Activated CD4-positive, alpha-beta memory T cell treated with anti-CD3 and anti-CD28 coated beads for 36 hours (primary cell): ENCODE results near the gene FBN1. TPM values are rescaled to one million over a fixed set of nuclear protein-coding genes. Genes with fewer than 3 reads are reported as not detected.

Experiments used
- CTCF ChIA-PET: fragments of 350-600 bp; sonication (Branson Sonifier 250); formaldehyde crosslinking; loops from one replicate; lab custom pipeline; 2021; ENCODE audit warnings: antibody characterized with exemption, inconsistent platforms; lab: Charles Lee
- POLR2A ChIA-PET: fragments of 350-600 bp; sonication (Branson Sonifier 250); formaldehyde crosslinking; loops from one replicate; lab custom pipeline; 2021; ENCODE audit warnings: antibody characterized with exemption; lab: Charles Lee
- DNase-seq: peaks from one replicate; pipeline ENCODE4 v3.0.0-alpha.2; 2020
- H3K27ac Mint-ChIP-seq: one replicate; pipeline ENCODE4 v1.8.0; 2021; ENCODE audit warnings: mixed read lengths
- H3K27me3 Mint-ChIP-seq: one replicate; pipeline ENCODE4 v1.8.0; 2021; ENCODE audit warnings: mixed read lengths
- H3K36me3 Mint-ChIP-seq: one replicate; pipeline ENCODE4 v1.8.0; 2021; ENCODE audit warnings: mixed read lengths
- H3K4me1 Mint-ChIP-seq: one replicate; pipeline ENCODE4 v1.8.0; 2021; ENCODE audit warnings: low read depth, mixed read lengths
- H3K4me3 Mint-ChIP-seq: one replicate; pipeline ENCODE4 v1.8.0; 2021; ENCODE audit warnings: mild to moderate bottlenecking, mixed read lengths
- H3K9me3 Mint-ChIP-seq: one replicate; pipeline ENCODE4 v1.8.0; 2021; ENCODE audit warnings: mixed read lengths
- intact Hi-C: fragments of 100-400 bp; cut with micrococcal nuclease; formaldehyde crosslinking; loops from one replicate; pipeline ENCODE4 v1.15.1; 2023
- total RNA-seq, 2 experiments: library from RNA; stranded (reverse); gene quantifications; one replicate each; pipeline ENCODE4 v1.2.3, GENCODE V29; 2021

The FBN1 gene
- total RNA-seq, 2 experiments from 2014 or later: 0.34 to 0.52 TPM

DNA sequence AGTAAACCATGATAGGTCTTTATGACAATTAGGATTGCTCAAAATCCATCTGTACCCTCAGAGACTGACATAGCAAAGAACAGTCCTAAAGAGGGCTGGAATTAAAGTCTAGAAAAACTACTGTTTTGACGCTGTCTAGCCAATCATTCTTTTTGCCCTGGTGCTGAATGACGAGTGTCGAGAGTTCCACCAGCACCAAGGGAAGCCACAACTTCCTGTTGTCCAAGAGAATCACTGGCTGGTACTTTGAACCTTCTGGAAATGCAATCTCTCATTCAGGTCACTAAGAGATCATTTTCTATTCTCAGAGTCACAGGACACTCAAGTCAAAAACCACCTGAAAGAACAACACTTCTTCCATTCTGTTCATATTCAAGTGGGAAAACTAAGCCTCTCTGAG lies 37.7 kb downstream of the FBN1 start:
- H3K9me3 Mint-ChIP-seq: peaks cover 2% of the 10 kb centered on the region
- H3K27ac Mint-ChIP-seq: no peak overlapping the region
- no peak overlapping the region for H3K4me3 Mint-ChIP-seq
- ChIA-PET POLR2A (no interaction called here), CTCF (no interaction called here)
- H3K4me1 Mint-ChIP-seq: no peaks in the 10 kb centered on the region
- H3K27me3 Mint-ChIP-seq: no peaks in the 10 kb centered on the region
- no peak for DNase-seq
- no peaks in the 10 kb centered on the region for H3K36me3 Mint-ChIP-seq
- intact Hi-C loops: no loop called here

DNA sequence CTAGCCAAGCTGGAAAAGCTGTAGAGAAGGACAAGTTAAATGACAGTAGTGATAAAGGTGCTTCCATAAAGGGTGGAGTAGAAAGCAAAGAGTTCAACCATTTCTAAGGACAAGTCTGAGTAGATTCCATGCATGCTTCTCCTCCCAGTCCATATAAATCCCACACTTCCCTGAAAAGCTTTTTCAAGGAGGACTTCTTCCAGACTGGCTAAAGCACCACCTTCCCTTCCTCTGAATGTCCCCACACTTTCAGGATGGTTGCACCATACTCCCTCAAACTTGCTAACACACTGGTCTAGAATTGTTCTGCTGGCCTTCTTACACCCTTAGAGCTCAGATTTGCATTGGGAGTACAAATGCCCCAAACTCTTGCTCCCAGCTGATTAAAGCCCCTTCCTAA lies 40.9 kb downstream of the FBN1 start:
- CTCF ChIA-PET: no interaction called here
- no peak overlapping the region for H3K4me3 Mint-ChIP-seq

DNA sequence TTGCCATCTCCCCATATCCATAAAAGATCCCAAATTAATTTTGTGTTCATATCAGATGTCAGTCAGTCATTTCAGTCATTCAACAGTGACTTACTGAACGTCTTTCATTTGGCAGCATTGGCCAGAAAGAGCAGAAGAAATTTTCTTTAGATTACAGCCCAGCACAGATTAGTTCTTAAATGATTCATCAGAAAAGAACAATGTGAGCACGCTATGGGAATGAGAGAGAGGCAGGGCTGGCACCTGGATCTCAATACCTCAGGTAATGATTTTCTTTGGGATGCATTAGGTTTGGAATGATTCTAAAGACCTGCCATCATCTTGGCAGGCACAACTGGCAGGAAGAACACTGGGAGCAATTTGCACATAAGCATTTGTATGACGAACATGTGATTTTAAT lies 41.6 kb downstream of the FBN1 start:
- ChIA-PET POLR2A (no interaction called here), CTCF (no interaction called here)
- Mint-ChIP-seq H3K4me1 (no peaks in the 10 kb centered on the region), H3K27ac (no peak overlapping the region), H3K9me3 (peaks cover 2% of the 10 kb centered on the region), H3K27me3 (peaks cover 3% of the 10 kb centered on the region), H3K4me3 (no peak overlapping the region), H3K36me3 (no peaks in the 10 kb centered on the region)
- intact Hi-C loops: no loop called here
- DNase-seq: no peak

More for the DNA sequence above, 40.9 kb downstream of the FBN1 start:
- Mint-ChIP-seq H3K4me1 (no peaks in the 10 kb centered on the region), H3K36me3 (no peaks in the 10 kb centered on the region), H3K27me3 (peaks cover 1% of the 10 kb centered on the region), H3K27ac (no peak overlapping the region), H3K9me3 (peaks cover 2% of the 10 kb centered on the region)
- POLR2A ChIA-PET: no interaction called here
- DNase-seq: no peak
- intact Hi-C loops: no loop called here

DNA sequence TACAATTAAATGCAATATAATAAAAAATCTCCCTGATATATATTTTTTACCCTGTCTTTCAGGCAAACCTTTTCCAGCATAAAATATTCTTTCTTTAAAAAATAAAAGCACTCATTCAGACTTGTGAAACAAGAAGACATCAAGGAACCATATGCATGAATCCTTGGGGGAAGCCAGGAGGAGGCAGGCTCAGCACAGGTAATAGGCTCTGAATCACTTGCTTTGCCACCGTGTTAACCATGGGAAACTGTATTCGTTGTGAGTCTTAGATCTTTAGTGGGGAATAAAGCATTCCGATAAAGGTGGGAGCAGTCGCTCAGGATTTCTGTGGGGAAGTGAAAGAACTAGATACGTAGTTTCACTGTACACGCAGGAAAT lies 42.4 kb downstream of the FBN1 start:
- POLR2A ChIA-PET: no interaction called here
- peaks cover 3% of the 10 kb centered on the region for H3K27me3 Mint-ChIP-seq
- H3K27ac Mint-ChIP-seq: no peak overlapping the region
- peaks cover 2% of the 10 kb centered on the region for H3K9me3 Mint-ChIP-seq
- no peak for DNase-seq
- intact Hi-C loops: no loop called here
- H3K4me1 Mint-ChIP-seq: no peaks in the 10 kb centered on the region
- CTCF ChIA-PET: no interaction called here
- H3K4me3 Mint-ChIP-seq: no peak overlapping the region
- H3K36me3 Mint-ChIP-seq: no peaks in the 10 kb centered on the region

DNA sequence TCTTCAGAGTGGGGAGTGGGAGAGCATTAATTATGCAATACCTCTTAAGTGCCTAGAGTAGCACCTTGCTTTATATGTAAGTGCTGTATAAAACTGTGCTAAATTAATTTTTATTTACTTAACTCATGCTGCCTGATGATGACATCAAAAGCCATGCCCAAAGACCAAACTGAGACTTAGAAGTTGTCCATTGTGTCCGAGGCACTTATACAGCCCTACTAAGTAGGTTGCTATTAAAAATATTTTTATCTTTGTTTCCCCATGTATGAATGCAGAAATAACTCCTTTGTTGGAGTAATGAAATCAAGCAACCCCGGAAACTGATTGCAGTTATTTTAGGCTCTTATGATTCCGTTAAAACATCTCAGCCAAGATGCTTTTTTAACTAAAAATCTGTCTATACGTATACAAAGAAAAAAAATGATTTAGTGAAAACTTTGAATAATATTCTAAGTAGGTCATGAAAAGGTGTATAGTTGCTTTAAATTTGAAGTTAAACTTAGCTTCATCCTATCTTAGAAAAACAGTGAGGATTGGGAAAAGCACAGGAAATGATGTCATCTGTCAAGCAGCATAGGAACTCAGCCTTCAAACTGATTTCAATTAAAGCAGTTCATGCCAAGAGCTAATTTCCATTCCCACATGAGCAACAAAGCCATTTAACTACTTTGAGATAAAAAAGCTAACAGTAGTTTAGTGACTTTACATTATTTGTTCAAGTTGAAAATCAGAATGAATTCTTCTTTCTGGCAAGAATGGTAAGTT lies 43.0 kb downstream of the FBN1 start:
- Mint-ChIP-seq H3K4me1 (no peaks in the 10 kb centered on the region), H3K27me3 (peaks cover 3% of the 10 kb centered on the region), H3K27ac (no peak overlapping the region), H3K9me3 (peaks cover 2% of the 10 kb centered on the region), H3K36me3 (no peaks in the 10 kb centered on the region), H3K4me3 (no peak overlapping the region)
- POLR2A ChIA-PET: no interaction called here
- DNase-seq: no peak
- intact Hi-C loops: no loop called here
- CTCF ChIA-PET: no interaction called here

DNA sequence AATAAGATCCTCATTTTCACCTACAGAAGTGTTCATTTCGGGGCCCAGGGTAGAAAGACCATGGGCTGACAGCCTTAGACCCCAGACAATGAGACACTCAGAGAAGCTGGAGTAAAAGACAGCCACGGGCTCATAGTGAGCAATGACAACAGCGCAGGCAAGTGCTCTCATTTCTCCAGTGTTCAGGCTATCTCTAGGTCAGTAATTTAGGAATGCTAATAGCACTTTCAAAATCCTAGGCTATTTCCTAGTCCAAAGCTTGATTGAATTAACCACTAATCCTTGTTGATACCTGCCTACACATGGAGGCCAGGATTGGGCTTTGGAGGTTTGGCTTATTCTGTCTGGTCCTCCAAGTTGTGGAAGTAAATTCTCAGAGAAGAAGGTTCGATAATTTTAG lies 44.4 kb downstream of the FBN1 start:
- Mint-ChIP-seq H3K4me1 (no peaks in the 10 kb centered on the region), H3K27ac (no peak overlapping the region)
- CTCF ChIA-PET: no interaction called here

DNA sequence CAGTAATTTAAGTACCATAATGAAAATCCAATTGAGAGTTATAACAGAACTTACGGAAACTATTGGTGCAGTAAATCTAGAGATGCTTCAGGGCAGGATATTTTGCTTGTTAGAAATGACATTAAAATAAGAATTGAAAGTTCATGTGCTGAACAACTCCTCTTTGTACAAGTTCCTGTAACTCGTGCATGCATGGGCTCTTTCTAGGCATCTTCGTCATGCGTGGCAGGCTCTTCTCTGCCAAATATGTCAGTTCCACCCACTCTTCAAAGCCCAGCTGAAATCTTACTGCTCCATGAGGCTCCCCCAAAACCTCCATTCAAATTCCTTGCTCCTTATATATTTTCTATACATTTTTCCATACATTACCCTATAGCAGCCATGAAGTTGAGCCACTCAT lies 48.7 kb downstream of the FBN1 start:
- no peak for DNase-seq
- no peaks in the 10 kb centered on the region for H3K4me1 Mint-ChIP-seq
- intact Hi-C loops: no loop called here
- ChIA-PET POLR2A (no interaction called here), CTCF (no interaction called here)
- no peaks in the 10 kb centered on the region for H3K9me3 Mint-ChIP-seq
- peaks cover 3% of the 10 kb centered on the region for H3K27me3 Mint-ChIP-seq
- no peak overlapping the region for H3K4me3 Mint-ChIP-seq
- no peaks in the 10 kb centered on the region for H3K36me3 Mint-ChIP-seq
- no peak overlapping the region for H3K27ac Mint-ChIP-seq

More for the DNA sequence above, 44.4 kb downstream of the FBN1 start:
- DNase-seq: no peak
- intact Hi-C loops: no loop called here
- Mint-ChIP-seq H3K36me3 (no peaks in the 10 kb centered on the region), H3K9me3 (no peaks in the 10 kb centered on the region), H3K4me3 (no peak overlapping the region), H3K27me3 (peaks cover 3% of the 10 kb centered on the region)
- POLR2A ChIA-PET: no interaction called here

DNA sequence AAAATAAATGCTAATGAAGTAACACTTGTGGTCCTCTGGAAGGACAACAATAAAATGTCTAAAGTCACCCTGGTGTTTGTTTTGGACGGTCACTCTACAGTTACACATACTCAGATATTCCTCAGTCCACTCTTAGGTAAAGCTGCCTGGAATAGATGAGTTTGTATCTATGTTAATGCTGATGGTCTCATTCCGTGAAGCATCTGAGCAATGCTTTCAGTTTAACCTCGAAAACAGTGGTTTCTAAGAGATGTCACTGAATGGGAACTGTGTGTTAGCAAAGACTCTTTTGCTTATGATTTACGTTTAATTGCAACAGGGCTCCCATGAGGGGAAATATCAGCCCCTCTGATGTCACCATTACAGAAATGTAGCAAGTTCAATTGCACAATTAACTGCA lies 49.1 kb downstream of the FBN1 start:
- H3K4me1 Mint-ChIP-seq: no peaks in the 10 kb centered on the region
- ChIA-PET POLR2A (no interaction called here), CTCF (no interaction called here)
- no peak overlapping the region for H3K4me3 Mint-ChIP-seq
- H3K36me3 Mint-ChIP-seq: no peaks in the 10 kb centered on the region
- no peak overlapping the region for H3K27ac Mint-ChIP-seq
- H3K9me3 Mint-ChIP-seq: no peaks in the 10 kb centered on the region
- peaks cover 3% of the 10 kb centered on the region for H3K27me3 Mint-ChIP-seq
- DNase-seq: no peak
- intact Hi-C loops: no loop called here

DNA sequence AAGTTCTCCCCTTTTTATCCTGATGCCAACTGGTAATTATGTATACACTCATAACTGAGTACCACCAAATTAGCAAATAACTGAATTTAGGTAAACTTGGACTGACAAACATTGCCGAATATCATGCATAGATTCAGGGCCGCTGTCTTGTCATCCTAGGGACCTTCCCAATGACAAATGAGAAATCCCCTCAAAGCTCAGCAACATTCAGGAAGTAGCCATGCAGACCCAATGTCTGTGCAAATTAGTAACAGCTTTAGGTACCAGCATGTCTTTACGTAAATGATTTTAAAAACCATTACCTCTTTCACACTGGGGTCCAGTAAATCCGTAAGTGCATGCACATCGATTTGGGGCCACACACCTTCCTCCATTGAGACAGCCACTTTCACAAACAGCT lies 49.5 kb downstream of the FBN1 start:
- Mint-ChIP-seq H3K4me1 (no peaks in the 10 kb centered on the region), H3K27me3 (peaks cover 5% of the 10 kb centered on the region), H3K36me3 (no peaks in the 10 kb centered on the region), H3K4me3 (no peak overlapping the region), H3K27ac (no peak overlapping the region), H3K9me3 (no peaks in the 10 kb centered on the region)
- intact Hi-C loops: no loop called here
- POLR2A ChIA-PET: no interaction called here
- DNase-seq: no peak
- CTCF ChIA-PET: no interaction called here

DNA sequence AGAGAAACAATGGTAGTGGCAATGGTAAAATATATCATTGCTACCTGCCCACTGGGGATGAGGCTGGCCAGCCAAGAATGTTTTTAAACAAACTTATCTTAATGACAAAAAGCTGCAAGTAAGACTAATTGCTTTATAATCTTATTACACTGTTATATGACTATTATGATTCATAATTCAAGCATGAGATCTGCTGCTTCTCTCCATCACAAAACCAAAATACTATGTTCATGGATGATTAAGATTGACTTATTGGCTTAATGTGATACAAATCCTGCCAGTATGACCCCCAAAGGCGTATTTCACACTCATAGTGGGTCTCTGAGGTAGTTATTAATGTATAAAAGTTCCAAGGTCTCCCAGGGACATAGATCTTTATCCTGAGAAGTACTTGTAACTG lies 52.6 kb downstream of the FBN1 start:
- H3K4me3 Mint-ChIP-seq: no peak overlapping the region
- no peak for DNase-seq
- H3K27ac Mint-ChIP-seq: no peak overlapping the region
- POLR2A ChIA-PET: no interaction called here
- no peaks in the 10 kb centered on the region for H3K9me3 Mint-ChIP-seq
- intact Hi-C loops: no loop called here
- peaks cover 2% of the 10 kb centered on the region for H3K27me3 Mint-ChIP-seq
- H3K36me3 Mint-ChIP-seq: no peaks in the 10 kb centered on the region
- H3K4me1 Mint-ChIP-seq: no peaks in the 10 kb centered on the region
- CTCF ChIA-PET: no interaction called here

DNA sequence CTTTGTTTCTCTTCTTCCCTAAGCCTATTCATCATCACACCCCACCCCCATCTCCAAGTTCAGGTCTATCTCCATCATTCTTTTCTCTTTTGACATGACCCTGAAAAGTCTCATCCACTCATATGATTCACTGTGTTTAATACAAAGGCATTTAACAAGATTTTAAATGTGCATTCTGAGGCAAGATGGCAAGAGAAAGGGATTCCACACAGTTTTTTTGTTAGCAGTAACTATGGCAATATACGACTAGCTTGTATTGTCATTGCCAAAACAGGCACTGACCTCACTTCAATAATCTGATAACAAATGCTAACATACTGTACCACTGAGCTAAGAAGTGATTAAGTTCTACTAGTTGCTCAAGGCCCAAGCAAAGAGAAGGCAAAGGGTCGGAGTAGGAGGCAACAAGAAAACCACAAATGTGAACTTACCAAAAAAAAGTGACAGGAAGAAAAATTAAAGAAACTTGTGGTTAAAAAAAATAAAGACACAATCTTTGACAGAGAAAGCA lies 53.2 kb downstream of the FBN1 start:
- no peak for DNase-seq
- no peak overlapping the region for H3K4me3 Mint-ChIP-seq
- peaks cover 2% of the 10 kb centered on the region for H3K27me3 Mint-ChIP-seq
- intact Hi-C loops: no loop called here
- no peaks in the 10 kb centered on the region for H3K4me1 Mint-ChIP-seq
- H3K27ac Mint-ChIP-seq: no peak overlapping the region
- CTCF ChIA-PET: no interaction called here
- no peaks in the 10 kb centered on the region for H3K36me3 Mint-ChIP-seq
- no peaks in the 10 kb centered on the region for H3K9me3 Mint-ChIP-seq
- POLR2A ChIA-PET: no interaction called here

DNA sequence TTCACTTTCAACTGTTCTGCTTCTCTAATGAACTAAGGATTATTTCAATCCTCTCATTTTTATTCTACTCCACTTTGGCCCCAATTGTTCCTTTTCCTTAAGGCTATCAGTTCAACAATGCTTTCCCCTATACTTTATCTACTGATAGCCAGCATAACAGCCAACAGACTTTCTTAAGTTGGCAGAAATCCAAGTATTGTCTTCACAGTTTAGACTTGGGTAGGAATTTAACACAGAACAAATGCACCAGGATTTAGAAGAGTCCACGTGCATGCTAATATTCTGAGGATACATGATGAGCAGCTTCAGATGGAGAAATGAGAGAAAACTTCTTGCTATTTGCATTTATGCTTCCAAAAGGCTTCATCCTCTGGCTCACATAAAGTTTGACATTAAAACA lies 54.8 kb downstream of the FBN1 start:
- ChIA-PET CTCF (no interaction called here), POLR2A (no interaction called here)
- Mint-ChIP-seq H3K27ac (no peak overlapping the region), H3K9me3 (no peaks in the 10 kb centered on the region), H3K4me1 (no peaks in the 10 kb centered on the region), H3K4me3 (no peak overlapping the region), H3K36me3 (no peaks in the 10 kb centered on the region), H3K27me3 (peaks cover 2% of the 10 kb centered on the region)
- intact Hi-C loops: no loop called here
- DNase-seq: no peak

DNA sequence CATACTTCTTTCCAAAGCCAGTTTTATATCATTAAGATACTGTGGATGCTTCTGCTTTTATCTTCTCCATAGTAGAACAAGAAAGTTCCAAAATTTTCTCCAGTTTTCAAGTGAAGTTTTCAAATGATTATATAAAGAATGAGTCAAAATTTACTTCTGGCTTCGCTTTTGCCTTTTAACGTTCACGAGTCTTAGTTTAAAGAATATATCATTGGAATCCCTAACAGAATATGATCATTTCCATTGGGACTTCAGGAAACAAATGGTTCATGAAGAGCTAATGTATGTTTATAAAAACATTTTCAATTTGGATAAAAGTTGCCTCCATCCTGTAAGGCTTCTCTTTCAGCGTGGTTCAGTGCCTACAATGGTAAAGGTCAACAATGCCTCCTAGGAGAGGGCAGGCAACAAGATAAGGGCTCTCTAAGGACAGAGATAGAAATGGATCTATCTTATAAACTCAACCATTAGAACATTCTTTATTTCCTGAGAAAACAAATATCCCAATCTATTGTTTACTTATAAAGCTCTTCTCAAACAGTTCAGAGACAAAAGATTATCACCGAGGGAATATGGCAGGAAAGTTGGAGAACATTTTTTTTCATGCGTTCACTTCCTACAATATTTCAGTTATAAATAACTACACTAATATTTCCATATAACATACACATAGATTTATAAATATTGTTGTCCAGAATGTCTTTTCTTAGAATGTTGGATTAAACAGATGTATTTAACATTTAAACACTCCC lies 60.5 kb downstream of the FBN1 start:
- no peak overlapping the region for H3K27ac Mint-ChIP-seq
- POLR2A ChIA-PET: no interaction called here
- H3K4me1 Mint-ChIP-seq: no peaks in the 10 kb centered on the region
- H3K4me3 Mint-ChIP-seq: no peak overlapping the region
- no peaks in the 10 kb centered on the region for H3K9me3 Mint-ChIP-seq
- no peaks in the 10 kb centered on the region for H3K36me3 Mint-ChIP-seq
- CTCF ChIA-PET: no interaction called here
- H3K27me3 Mint-ChIP-seq: no peaks in the 10 kb centered on the region
- intact Hi-C loops: no loop called here
- no peak for DNase-seq
